ENCODE measurements around the gene MALL.

Gene MALL

GRCh38 chr2:110146945-110147332, 31.3 kb upstream of the MALL start:
- no peak overlapping the region for H3K4me3 ChIP-seq (ENCODE audit: low read depth, low read length)
- TF ChIP-seq, protein P1, sequence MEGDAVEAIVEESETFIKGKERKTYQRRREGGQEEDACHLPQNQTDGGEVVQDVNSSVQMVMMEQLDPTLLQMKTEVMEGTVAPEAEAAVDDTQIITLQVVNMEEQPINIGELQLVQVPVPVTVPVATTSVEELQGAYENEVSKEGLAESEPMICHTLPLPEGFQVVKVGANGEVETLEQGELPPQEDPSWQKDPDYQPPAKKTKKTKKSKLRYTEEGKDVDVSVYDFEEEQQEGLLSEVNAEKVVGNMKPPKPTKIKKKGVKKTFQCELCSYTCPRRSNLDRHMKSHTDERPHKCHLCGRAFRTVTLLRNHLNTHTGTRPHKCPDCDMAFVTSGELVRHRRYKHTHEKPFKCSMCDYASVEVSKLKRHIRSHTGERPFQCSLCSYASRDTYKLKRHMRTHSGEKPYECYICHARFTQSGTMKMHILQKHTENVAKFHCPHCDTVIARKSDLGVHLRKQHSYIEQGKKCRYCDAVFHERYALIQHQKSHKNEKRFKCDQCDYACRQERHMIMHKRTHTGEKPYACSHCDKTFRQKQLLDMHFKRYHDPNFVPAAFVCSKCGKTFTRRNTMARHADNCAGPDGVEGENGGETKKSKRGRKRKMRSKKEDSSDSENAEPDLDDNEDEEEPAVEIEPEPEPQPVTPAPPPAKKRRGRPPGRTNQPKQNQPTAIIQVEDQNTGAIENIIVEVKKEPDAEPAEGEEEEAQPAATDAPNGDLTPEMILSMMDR (conservative IDR thresholded peaks at IDR 0.05; ENCODE audit: low read depth, low read length), result no peak

GRCh38 chr2:110146183-110146944, 30.7 kb upstream of the MALL start:
- TF ChIP-seq, protein P1 (conservative IDR thresholded peaks at IDR 0.05; ENCODE audit: low read depth, low read length), result no peak
- H3K4me3 ChIP-seq (ENCODE audit: low read depth, low read length), result no peak overlapping the region
- no peak for DNase-seq (ENCODE audit: low read depth)

More at GRCh38 chr2:110146945-110147332, 31.3 kb upstream of the MALL start:
- no peak for DNase-seq (ENCODE audit: low read depth)

- H3K4me3 ChIP-seq (ENCODE audit: low read depth, low read length), result no peak overlapping the region
- DNase-seq (ENCODE audit: low read depth), result no peak
- TF ChIP-seq, protein P1 (conservative IDR thresholded peaks at IDR 0.05; ENCODE audit: low read depth, low read length), result no peak
Measured at GRCh38 chr2:110143982-110144381, 28.4 kb upstream of the MALL start.

DNA sequence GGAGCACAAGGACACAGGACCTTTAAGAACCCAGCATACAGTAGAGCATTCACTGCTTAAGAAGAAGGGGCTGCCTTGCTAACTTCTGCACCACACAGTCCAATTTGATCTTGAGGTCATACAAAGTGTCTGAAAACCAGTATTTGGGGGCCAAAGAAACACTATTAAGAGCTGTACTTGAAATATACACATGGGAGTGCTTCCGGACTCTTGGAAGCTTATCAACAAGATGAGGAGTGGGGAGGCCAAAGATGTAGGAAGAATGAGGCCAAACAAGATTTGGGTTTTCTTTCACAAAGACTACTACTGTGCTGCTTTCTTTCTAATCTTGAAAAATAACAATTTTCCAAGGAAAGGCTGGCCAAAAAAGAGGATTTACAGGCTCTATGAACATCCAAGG, 24.8 kb upstream of the MALL start:
- no peak for DNase-seq (ENCODE audit: low read depth)
- TF ChIP-seq, protein P1 (conservative IDR thresholded peaks at IDR 0.05; ENCODE audit: low read depth, low read length), result no peak
- H3K4me3 ChIP-seq (ENCODE audit: low read depth, low read length), result no peak overlapping the region

DNA sequence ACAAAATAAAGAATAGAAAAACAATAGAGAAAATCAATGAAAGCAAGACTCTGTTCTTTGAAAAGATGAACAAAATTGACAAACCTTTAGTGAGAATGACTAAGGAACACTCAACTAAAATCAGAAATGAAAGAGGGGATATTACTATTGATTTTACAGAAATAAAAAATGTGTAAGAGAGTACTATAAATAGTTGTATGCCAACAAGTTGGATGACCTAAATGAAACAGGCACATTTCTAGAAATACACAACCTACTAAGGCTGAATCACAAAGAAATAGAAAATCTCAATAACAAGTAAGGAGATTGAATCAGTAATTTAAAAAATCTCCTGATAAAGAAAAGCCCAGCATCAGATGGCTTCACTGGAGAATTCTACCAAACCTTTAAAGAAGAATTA, 18.4 kb upstream of the MALL start:
- TF ChIP-seq, protein P1 (conservative IDR thresholded peaks at IDR 0.05; ENCODE audit: low read depth, low read length), result no peak
- H3K4me3 ChIP-seq (ENCODE audit: low read depth, low read length), result no peak overlapping the region

DNA sequence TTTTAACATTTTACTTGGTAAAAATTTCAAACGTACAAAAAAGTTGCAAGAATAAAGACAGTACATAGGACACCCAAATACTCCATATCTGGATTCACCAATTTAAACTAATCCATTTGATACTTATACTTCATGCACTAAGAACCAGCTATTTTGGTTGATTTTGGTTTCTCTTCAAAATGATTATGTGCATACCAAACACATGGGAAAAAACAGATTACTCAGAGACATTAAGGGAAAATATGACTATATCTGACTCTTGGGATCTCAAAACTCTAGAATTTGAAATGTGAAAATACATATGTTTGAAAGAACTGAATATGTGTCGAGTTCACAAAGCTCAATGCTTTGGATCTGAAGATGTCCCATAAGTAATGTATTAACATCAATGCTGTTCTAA, 15.5 kb upstream of the MALL start:
- no peak overlapping the region for H3K4me3 ChIP-seq (ENCODE audit: low read depth, low read length)
- no peak for DNase-seq (ENCODE audit: low read depth)
- TF ChIP-seq, protein P1 (conservative IDR thresholded peaks at IDR 0.05; ENCODE audit: low read depth, low read length), result no peak

More for the DNA sequence above, 18.4 kb upstream of the MALL start:
- DNase-seq (ENCODE audit: low read depth), result no peak

DNA sequence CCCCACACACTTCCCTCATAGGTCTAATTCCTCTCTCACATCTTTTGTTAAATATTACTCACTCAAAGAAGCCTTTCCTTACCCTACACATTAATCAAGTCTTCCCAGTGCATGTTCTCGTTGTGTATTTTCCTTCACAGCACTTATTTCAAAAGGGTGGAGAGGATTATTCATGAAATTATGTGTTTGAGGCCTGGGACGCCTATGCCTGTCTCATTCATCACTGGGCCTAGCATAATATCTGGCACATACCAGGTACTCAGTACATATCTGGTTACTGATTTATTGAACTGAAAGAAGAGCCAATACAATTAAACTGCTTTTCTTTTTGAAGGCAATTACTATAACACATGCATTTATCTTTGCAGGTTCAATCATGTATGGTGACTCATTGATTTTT, 15.1 kb upstream of the MALL start:
- TF ChIP-seq, protein P1 (conservative IDR thresholded peaks at IDR 0.05; ENCODE audit: low read depth, low read length), result no peak

More for the DNA sequence above, 15.1 kb upstream of the MALL start:
- no peak overlapping the region for H3K4me3 ChIP-seq (ENCODE audit: low read depth, low read length)
- DNase-seq (ENCODE audit: low read depth), result no peak
